ENCODE data around the gene PGM2.
A peak's percentile ranks its signal among the peaks of the same experiment; 100 is the strongest.

PGM2 gene

GRCh38 chr4:37902738-37903693 is 76.5 kb downstream of the PGM2 start:
- DNase-seq (ENCODE audit: low spot score), result no peak

GRCh38 chr4:37903901-37904300 is 77.4 kb downstream of the PGM2 start:
- no peak for DNase-seq (ENCODE audit: low spot score)

GRCh38 chr4:37904824-37905223 is 78.3 kb downstream of the PGM2 start:
- no peak for DNase-seq (ENCODE audit: low spot score)

GRCh38 chr4:37905533-37906169 is 79.2 kb downstream of the PGM2 start:
- DNase-seq (ENCODE audit: low spot score), result no peak

GRCh38 chr4:37908488-37909331 is 82.2 kb downstream of the PGM2 start:
- peak; percentile 53 for DNase-seq (ENCODE audit: low spot score)

- DNase-seq (ENCODE audit: low spot score), result no peak
These were observed 83.0 kb downstream of the PGM2 start for GRCh38 chr4:37909332-37910090.

- no peak for DNase-seq (ENCODE audit: low spot score)
These were observed 83.6 kb downstream of the PGM2 start for GRCh38 chr4:37910091-37910486.

Measured in hepatic stellate cell (primary cell).